ENCODE data around the gene APPL2. TPM values are rescaled to one million over a fixed set of nuclear protein-coding genes. Genes with fewer than 3 reads are reported as not detected.
A peak's percentile ranks its signal among the peaks of the same experiment; 100 is the strongest.
"Not testable (repeated sequence)": the region's sequence is repeated elsewhere in the genome, so short reads cannot be mapped to it uniquely, and the experiment has no call there.

Gene APPL2
- total RNA-seq, 1 donor from 2014 or later = 16.2 TPM

- ATAC-seq = no peak
- intact Hi-C loops (cut with micrococcal nuclease) = no loop called here
- no peak for DNase-seq
Measured at GRCh38 chr12:105257321-105257728, 21.4 kb upstream of the APPL2 start.

DNA sequence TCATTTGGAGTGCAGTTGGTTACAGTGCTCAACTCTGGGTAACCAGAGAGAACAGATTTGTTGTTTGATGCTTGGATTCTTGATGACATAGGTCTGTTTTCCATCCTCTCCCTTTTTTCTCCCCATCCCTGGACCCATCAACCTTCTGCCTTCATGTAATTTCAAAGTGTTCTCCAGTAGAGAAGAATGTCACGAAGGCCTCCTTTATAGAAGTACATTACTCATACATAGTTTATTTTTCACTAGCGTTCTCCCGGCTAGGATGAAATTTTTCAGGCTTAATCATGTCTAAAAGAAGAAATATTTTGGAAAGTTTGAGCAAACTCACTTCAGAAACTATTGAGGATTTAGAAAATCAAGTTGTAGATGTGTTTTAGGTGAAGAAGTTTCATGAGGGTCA lies 20.9 kb upstream of the APPL2 start:
- intact Hi-C loops (cut with micrococcal nuclease) = no loop called here
- ATAC-seq = no peak
- DNase-seq = no peak

DNA sequence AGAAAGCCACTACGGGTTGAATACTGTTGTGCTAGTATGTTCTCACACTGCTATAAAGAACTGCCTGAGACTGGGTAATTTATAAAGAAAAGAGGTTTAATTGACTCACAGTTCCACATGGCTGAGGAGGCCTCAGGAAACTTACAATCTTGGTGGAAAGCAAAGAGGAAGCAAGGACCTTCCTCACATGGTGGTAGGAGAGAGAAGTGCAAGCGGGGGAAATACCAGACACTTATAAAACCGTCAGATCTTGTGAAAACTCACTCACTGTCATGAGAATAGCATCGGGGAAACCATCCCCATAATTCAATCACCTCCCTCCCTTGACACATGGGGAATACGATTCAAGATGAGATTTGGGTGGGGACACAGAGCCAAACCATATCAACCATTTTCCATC lies 20.5 kb upstream of the APPL2 start:
- DNase-seq; intact Hi-C loops (cut with micrococcal nuclease); ATAC-seq: not testable (repeated sequence)

- DNase-seq = no peak
- no peak for ATAC-seq
- intact Hi-C loops (cut with micrococcal nuclease) = no loop called here
Measured at GRCh38 chr12:105256011-105256410, 20.0 kb upstream of the APPL2 start.

DNA sequence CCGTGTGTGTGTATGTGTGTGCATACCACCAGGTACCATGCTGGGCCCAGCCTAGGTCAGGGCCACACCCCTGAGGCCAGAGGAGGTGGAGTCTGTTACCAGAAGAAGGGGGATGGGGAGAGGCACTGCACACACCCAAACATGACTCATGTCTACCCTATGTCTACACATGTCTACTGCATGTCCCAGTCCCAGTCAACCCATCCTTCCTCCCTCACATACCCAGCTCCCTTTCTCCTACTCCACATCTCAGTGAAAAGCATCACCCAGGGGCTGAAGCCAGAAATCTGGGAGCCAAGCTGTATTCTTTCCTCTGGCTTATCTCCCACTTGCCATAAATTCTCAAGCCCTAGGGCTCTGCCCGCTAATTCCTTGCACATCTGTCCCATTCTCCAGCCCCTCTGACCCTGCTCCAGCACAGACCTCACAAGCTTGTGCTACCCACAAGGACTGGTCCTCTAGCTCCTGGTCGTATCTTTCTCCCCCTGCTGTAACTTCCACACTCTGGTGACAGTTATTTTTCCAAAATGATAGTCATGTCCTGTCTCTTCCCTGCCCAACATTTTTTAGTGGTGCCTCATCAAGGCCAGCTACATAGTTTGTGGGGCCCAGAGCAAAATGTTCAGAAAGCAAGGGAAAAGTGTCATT lies 18.0 kb upstream of the APPL2 start:
- intact Hi-C loops (cut with micrococcal nuclease) = no loop called here
- DNase-seq (no peak), ATAC-seq (no peak)

- ATAC-seq (no peak), DNase-seq (no peak)
- intact Hi-C loops (cut with micrococcal nuclease) = no loop called here
Measured at GRCh38 chr12:105252901-105253300, 16.9 kb upstream of the APPL2 start.

DNA sequence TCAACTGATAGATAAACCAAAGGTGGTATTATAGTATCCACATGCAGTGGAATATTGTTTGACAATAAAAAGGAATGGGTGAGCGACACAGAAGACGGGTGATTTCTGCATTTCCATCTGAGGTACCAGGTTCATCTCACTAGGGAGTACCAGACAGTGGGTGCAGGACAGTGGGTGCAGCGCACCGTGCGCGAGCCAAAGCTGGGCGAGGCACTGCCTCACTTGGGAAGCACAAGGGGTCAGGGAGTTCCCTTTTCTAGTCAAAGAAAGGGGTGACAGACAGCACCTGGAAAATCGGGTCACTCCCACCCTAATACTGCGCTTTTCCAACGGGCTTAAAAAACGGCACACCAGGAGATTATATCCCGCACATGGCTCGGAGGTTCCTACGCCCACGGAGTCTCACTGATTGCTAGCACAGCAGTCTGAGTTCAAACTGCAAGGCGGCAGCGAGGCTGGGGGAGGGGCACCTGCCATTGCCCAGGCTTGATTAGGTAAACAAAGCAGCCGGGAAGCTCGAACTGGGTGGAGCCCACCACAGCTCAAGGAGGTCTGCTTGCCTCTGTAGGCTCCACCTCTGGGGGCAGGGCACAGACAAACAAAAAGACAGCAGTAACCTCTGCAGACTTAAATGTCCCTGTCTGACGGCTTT lies 9.9 kb upstream of the APPL2 start:
- ATAC-seq; DNase-seq; intact Hi-C loops (cut with micrococcal nuclease): not testable (repeated sequence)

DNA sequence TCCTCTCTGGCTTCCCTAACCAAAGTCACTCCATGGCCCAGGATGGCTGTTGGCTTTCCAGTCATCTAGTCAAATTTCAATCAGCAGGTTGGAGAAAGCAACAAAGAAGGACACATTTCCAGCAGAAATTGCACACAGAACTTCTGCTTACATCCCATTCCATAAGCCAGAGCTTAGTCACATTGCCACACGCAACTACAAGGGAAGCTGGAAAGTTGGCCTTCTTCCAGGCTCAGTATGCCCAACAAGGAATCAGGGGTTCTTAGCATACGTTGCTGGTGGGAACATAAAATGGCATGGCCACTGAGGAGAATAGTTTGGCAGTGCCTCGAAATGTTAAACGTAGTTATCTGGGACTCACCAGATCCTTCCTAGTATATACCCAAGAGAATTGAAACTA lies 9.3 kb upstream of the APPL2 start:
- no peak for ATAC-seq
- intact Hi-C loops (cut with micrococcal nuclease) = no loop called here
- DNase-seq = no peak

DNA sequence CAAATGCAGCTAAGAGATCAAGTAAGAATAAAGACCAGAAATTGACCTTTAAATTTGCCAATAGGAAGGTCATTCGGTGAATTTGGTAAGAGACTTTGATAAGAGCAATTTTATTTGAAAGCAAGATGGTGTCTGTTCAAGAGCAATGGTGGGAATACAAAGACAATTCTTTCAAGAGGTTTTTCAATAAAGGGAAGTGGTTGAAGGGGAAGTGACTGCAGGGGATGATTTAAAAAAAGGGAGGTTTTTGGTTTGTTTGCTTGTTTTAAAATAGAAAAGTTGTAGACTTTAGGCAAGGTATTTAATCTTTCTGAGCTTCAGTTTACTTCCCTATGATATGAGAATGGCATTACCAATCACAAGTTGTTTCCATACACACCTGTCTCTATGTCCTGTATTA lies 4.3 kb upstream of the APPL2 start:
- ATAC-seq (no peak), DNase-seq (no peak)
- intact Hi-C loops (cut with micrococcal nuclease) = no loop called here

- no peak for DNase-seq
- no peak for ATAC-seq
- intact Hi-C loops (cut with micrococcal nuclease) = no loop called here
Measured at GRCh38 chr12:105239304-105239703, 3.3 kb upstream of the APPL2 start.

GRCh38 chr12:105237666-105238065 lies 1.7 kb upstream of the APPL2 start:
- no peak for ATAC-seq
- intact Hi-C loops (cut with micrococcal nuclease) = no loop called here
- no peak for DNase-seq

DNA sequence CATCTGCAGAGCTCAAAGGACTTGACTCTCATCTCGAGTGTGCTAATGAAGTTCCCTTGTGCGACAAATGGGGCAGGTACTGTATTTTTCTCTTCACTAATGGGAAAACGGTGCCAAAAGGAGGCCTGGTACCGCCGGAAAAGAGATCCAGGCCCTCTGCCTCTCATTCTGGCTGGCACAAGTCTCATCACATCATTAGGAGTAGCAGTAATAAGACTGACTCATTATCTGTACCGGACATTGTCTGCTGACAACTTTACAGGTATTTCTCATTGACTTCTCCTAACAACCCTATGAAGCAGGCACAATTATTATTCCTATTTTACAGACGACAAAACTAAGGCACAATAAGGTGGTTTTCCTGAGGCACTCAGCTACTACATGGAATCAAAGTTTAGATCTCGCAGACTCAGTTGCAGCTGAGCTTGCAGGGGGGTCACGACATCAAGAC lies 668 bp downstream of the APPL2 start:
- intact Hi-C loops (cut with micrococcal nuclease) = no loop called here
- ATAC-seq (peak; percentile 3), DNase-seq (no peak)

DNA sequence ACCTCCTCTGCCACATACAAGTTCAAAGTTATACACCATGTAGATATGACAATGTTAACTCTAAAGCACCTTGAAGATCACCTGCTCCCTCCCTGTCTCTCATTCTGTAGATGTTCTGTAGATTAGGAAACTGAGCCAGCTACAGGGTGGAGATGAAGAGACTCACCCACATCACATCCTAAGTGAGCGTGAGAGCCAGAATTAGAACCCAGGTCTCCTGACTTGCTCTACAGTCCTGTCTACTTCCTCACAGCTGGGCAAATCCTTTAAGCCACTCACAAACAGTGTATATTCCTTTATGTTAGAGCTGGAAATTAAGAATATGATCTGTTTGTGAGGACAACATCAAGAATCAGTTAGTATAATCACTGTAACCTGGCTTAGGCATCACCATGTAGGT lies 1.8 kb downstream of the APPL2 start:
- no peak for DNase-seq
- ATAC-seq = no peak
- intact Hi-C loops (cut with micrococcal nuclease) = no loop called here

GRCh38 chr12:105233041-105233905 lies 2.7 kb downstream of the APPL2 start:
- peak; percentile 51 for ATAC-seq
- no peak for DNase-seq
- intact Hi-C loops (cut with micrococcal nuclease) = no loop called here

DNA sequence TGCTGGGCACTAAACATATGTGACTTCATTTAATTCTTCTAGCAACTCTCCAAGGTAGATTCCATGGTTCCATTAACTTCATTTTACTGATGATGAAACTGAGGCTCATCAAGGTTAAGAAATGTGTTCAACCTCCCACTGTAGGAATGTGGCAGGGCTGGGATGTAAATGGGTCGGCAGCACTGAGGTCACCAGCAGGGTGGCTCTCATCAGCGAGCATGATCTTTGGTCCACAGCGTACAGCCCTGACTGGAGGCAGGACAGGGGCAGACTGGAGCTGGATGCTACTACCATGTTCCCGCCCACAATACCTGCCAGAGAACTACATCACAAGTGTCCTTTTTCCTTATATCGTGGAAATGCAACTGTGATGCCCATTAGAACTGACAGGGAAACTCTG lies 4.6 kb downstream of the APPL2 start:
- intact Hi-C loops (cut with micrococcal nuclease) = no loop called here
- no peak for DNase-seq
- ATAC-seq = no peak

DNA sequence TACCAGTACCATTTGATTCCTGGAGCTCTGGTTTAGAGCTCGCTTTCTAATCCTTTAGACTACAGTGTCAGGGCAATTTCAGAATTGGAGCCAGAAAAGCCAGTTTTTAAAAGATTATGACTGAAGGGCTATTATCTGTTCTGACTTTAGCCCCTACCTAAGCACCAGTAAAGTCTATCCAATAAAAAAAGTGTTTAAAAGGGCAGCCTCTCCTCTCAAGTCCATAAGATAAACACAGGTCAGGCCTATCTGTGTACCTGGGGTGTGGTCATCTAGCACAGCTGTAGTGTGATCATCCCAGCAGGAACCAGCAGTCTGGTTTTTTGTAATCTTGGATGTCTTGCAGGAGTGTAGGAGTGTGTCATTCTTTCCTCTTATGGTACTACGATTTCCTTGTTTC lies 6.6 kb downstream of the APPL2 start:
- DNase-seq (no peak), ATAC-seq (no peak)
- intact Hi-C loops (cut with micrococcal nuclease) = no loop called here

GRCh38 chr12:105228966-105229365 lies 7.0 kb downstream of the APPL2 start:
- intact Hi-C loops (cut with micrococcal nuclease) = no loop called here
- no peak for ATAC-seq

DNA sequence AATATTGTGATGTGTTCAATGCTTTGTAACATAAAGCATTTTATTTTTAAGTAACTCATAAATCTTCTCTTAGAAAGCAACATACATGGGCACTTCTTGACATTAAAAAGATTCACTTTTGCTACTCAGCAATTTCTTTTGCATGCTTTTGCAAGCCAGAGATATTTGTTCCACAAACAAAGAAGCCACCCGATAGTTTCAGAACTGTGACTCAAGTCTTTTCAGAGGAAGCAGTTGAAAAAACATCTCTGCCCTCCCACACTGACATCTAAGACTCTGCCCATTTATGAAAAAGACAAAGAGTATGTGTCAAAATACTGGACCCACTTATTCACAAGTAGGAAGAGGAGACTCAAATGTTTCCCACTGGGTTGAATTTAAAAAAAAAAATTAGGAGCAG lies 7.5 kb downstream of the APPL2 start:
- intact Hi-C loops (cut with micrococcal nuclease) = no loop called here
- ATAC-seq (no peak), DNase-seq (no peak)

More at GRCh38 chr12:105228966-105229365, 7.0 kb downstream of the APPL2 start:
- DNase-seq = no peak

GRCh38 chr12:105227879-105228278 lies 8.1 kb downstream of the APPL2 start:
- intact Hi-C loops (cut with micrococcal nuclease) = no loop called here
- no peak for DNase-seq
- no peak for ATAC-seq

- intact Hi-C loops (cut with micrococcal nuclease) = no loop called here
Measured at GRCh38 chr12:105226219-105226618, 9.8 kb downstream of the APPL2 start.

More at GRCh38 chr12:105226219-105226618, 9.8 kb downstream of the APPL2 start:
- DNase-seq = peak; percentile 55
- peak; percentile 86 for ATAC-seq

Data from left ventricle myocardium superior (tissue), 1 donor.